KMS-11 (cell line): ENCODE results near the gene FTCD.
"Not testable (repeated sequence)": the region's sequence is repeated elsewhere in the genome, so short reads cannot be mapped to it uniquely, and the experiment has no call there.

ENCODE experiments used
- H2AFZ ChIP-seq: fragments of 200-600 bp; sonication (generic); 2 replicates; pipeline ENCODE4 v1.6.1; 2016; ENCODE audit warnings: antibody characterized with exemption, mixed run types, low read depth
- H3K27ac ChIP-seq: fragments of 200-600 bp; sonication (generic); 2 replicates; pipeline ENCODE4 v1.6.1; 2016; ENCODE audit warnings: mild to moderate bottlenecking, mixed run types
- H3K27me3 ChIP-seq: fragments of 200-600 bp; sonication (generic); 2 replicates; pipeline ENCODE4 v1.6.1; 2017; ENCODE audit warnings: mild to moderate bottlenecking, low read depth, mixed run types, moderate library complexity; ENCODE audit not compliant: insufficient read depth
- H3K36me3 ChIP-seq: fragments of 200-600 bp; sonication (generic); 2 replicates; pipeline ENCODE4 v1.6.1; 2017; ENCODE audit warnings: mild to moderate bottlenecking, mixed run types; ENCODE audit not compliant: insufficient read depth
- H3K4me1 ChIP-seq: fragments of 200-600 bp; sonication (generic); 2 replicates; pipeline ENCODE4 v1.6.1; 2016; ENCODE audit warnings: mild to moderate bottlenecking, low read depth, mixed run types; ENCODE audit not compliant: poor library complexity, severe bottlenecking
- H3K4me2 ChIP-seq: fragments of 200-600 bp; sonication (generic); 2 replicates; pipeline ENCODE4 v1.7.0; 2016; ENCODE audit warnings: mild to moderate bottlenecking, mixed run types
- H3K4me3 ChIP-seq: fragments of 200-600 bp; sonication (generic); IDR thresholded peaks from 2 replicates; pipeline ENCODE4 v1.6.1; 2017; ENCODE audit warnings: low read depth, low read length, mixed read lengths; ENCODE audit not compliant: insufficient read depth
- H3K79me2 ChIP-seq: fragments of 200-600 bp; sonication (generic); 2 replicates; pipeline ENCODE4 v1.6.1; 2016; ENCODE audit warnings: low read depth, mixed run types; ENCODE audit not compliant: insufficient read depth
- H3K9ac ChIP-seq: fragments of 200-600 bp; sonication (generic); 2 replicates; pipeline ENCODE4 v1.6.1; 2016; ENCODE audit warnings: mild to moderate bottlenecking, mixed run types
- H4K20me1 ChIP-seq: fragments of 200-600 bp; sonication (generic); 2 replicates; pipeline ENCODE4 v1.6.1; 2016; ENCODE audit warnings: mild to moderate bottlenecking, mixed run types; ENCODE audit not compliant: insufficient read depth
- CTCF ChIP-seq: fragments of 200-600 bp; sonication (generic); conservative IDR thresholded peaks from 2 replicates; pipeline ENCODE4 v1.6.1; 2017; ENCODE audit warnings: low read depth, mild to moderate bottlenecking, antibody characterized with exemption, low read length, moderate library complexity, mixed read lengths

Gene FTCD

GRCh38 chr21:46147429-46147828 is 8.0 kb downstream of the FTCD start:
- not testable (repeated sequence) for H3K9ac ChIP-seq, H3K4me2 ChIP-seq, H3K4me3 ChIP-seq, H3K36me3 ChIP-seq, H3K4me1 ChIP-seq, H3K27ac ChIP-seq, H3K79me2 ChIP-seq, H2AFZ ChIP-seq, H4K20me1 ChIP-seq, H3K27me3 ChIP-seq
- peak; percentile 35 for TF ChIP-seq CTCF

- Histone ChIP-seq H3K4me1 (peaks cover 3% of the 10 kb centered on the region), H3K27me3 (no peaks in the 10 kb centered on the region), H3K9ac (no peak overlapping the region), H4K20me1 (no peaks in the 10 kb centered on the region), H3K4me3 (no peak overlapping the region), H3K36me3 (no peaks in the 10 kb centered on the region), H3K79me2 (no peaks in the 10 kb centered on the region), H2AFZ (no peak overlapping the region), H3K27ac (no peak overlapping the region), H3K4me2 (no peak overlapping the region)
- no peak for TF ChIP-seq CTCF
Measured at GRCh38 chr21:46146856-46147255, 8.5 kb downstream of the FTCD start.

GRCh38 chr21:46145840-46146691 is 9.3 kb downstream of the FTCD start:
- H3K9ac ChIP-seq = no peak overlapping the region
- H3K4me1 ChIP-seq = peaks cover 3% of the 10 kb centered on the region
- no peaks in the 10 kb centered on the region for H3K79me2 ChIP-seq
- H2AFZ ChIP-seq = no peak overlapping the region
- peaks cover 7% of the 10 kb centered on the region; the same call in 1 of the 2 replicates for H3K27me3 ChIP-seq
- no peak overlapping the region for H3K4me2 ChIP-seq
- no peak for TF ChIP-seq CTCF
- no peak overlapping the region for H3K27ac ChIP-seq
- no peaks in the 10 kb centered on the region for H3K36me3 ChIP-seq
- H3K4me3 ChIP-seq = no peak overlapping the region
- H4K20me1 ChIP-seq = no peaks in the 10 kb centered on the region

- no peaks in the 10 kb centered on the region for H3K36me3 ChIP-seq
- no peak overlapping the region for H3K9ac ChIP-seq
- H3K27ac ChIP-seq = no peak overlapping the region
- peaks cover 3% of the 10 kb centered on the region for H3K4me1 ChIP-seq
- H4K20me1 ChIP-seq = no peaks in the 10 kb centered on the region
- H3K4me3 ChIP-seq = no peak overlapping the region
- no peak for TF ChIP-seq CTCF
- peaks cover 15% of the 10 kb centered on the region for H3K27me3 ChIP-seq
- H3K79me2 ChIP-seq = no peaks in the 10 kb centered on the region
- no peak overlapping the region for H3K4me2 ChIP-seq
- no peak overlapping the region for H2AFZ ChIP-seq
Measured at GRCh38 chr21:46145159-46145839, 10.1 kb downstream of the FTCD start.
